NCI-H526 treated with DMSO at 0.1 percent for 48 hours (cell line): ENCODE results near the gene TOMM34.
A peak's percentile ranks its signal among the peaks of the same experiment; 100 is the strongest.

Source experiments
- DNase-seq: peaks from one replicate; lab custom pipeline; 2025; lab: John Stamatoyannopoulos, UW

The TOMM34 gene

GRCh38 chr20:44960103-44960852 lies at the start of gene TOMM34:
TOMM34 (minus strand) TSS chr20:44960397; CDS start chr20:44960333, 64 bp downstream.
- DNase-seq: peak; percentile 88

GRCh38 chr20:45008521-45009049 lies 48.4 kb upstream of the TOMM34 start:
- DNase-seq: no peak

- no peak for DNase-seq
These were observed 37.5 kb upstream of the TOMM34 start for GRCh38 chr20:44997668-44998067.

- no peak for DNase-seq
These were observed 37.0 kb upstream of the TOMM34 start for GRCh38 chr20:44997171-44997570.

GRCh38 chr20:44993343-44993742 lies 33.1 kb upstream of the TOMM34 start:
- no peak for DNase-seq

GRCh38 chr20:44990957-44991356 lies 30.8 kb upstream of the TOMM34 start:
- DNase-seq: no peak

- DNase-seq: no peak
These were observed 30.2 kb upstream of the TOMM34 start for GRCh38 chr20:44990425-44990824.

GRCh38 chr20:44988631-44989171 lies 28.5 kb upstream of the TOMM34 start:
- DNase-seq: no peak

GRCh38 chr20:44983093-44983674 lies 23.0 kb upstream of the TOMM34 start:
- DNase-seq: no peak

GRCh38 chr20:44981736-44982406 lies 21.7 kb upstream of the TOMM34 start:
- DNase-seq: no peak

GRCh38 chr20:44979090-44979621 lies 19.0 kb upstream of the TOMM34 start:
- DNase-seq: no peak

- DNase-seq: no peak
These were observed 16.5 kb upstream of the TOMM34 start for GRCh38 chr20:44976698-44977097.

- no peak for DNase-seq
These were observed 12.9 kb upstream of the TOMM34 start for GRCh38 chr20:44973053-44973452.

- DNase-seq: no peak
These were observed 10.1 kb upstream of the TOMM34 start for GRCh38 chr20:44970243-44970757.

GRCh38 chr20:44969300-44969894 lies 9.2 kb upstream of the TOMM34 start:
- no peak for DNase-seq

GRCh38 chr20:44967207-44967807 lies 7.1 kb upstream of the TOMM34 start:
- no peak for DNase-seq

- peak; percentile 89 for DNase-seq
These were observed 6.1 kb upstream of the TOMM34 start, which contains the start of gene STK4 for GRCh38 chr20:44966030-44966961. STK4 (plus strand) TSS chr20:44966512; CDS start chr20:44966569, 57 bp downstream.

- DNase-seq: no peak
These were observed 5.4 kb upstream of the TOMM34 start for GRCh38 chr20:44965651-44966029.

GRCh38 chr20:44963325-44964215 lies 3.4 kb upstream of the TOMM34 start:
- DNase-seq: peak; percentile 23
